ENCODE results near the gene GALNT18.

The GALNT18 gene

GRCh38 chr11:11441516-11441915 lies 180.3 kb downstream of the GALNT18 start:
- no peak for DNase-seq (ENCODE audit: low read depth in 1 of 2, low spot score in 1 of 2)

DNA sequence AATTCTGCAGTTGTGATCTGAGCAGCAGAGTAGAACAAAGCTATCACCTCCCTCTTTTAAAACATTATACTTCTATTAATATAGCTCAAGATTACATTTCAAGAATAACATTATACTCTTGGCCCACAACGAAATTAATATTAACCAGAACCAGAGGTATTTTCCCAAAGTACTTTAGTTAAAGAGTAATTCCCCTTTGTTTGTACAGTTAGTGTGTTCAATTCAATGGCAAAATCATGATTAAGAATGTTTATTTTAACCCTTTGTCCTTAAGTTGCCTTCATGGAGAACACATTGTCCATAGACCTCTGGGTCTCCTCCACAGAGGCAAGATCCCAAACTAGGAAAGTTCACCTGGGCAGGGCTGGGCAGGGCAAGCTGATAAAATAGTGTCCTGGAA lies 180.7 kb downstream of the GALNT18 start:
- DNase-seq (ENCODE audit: low read depth in 1 of 2, low spot score in 1 of 2): no peak

DNA sequence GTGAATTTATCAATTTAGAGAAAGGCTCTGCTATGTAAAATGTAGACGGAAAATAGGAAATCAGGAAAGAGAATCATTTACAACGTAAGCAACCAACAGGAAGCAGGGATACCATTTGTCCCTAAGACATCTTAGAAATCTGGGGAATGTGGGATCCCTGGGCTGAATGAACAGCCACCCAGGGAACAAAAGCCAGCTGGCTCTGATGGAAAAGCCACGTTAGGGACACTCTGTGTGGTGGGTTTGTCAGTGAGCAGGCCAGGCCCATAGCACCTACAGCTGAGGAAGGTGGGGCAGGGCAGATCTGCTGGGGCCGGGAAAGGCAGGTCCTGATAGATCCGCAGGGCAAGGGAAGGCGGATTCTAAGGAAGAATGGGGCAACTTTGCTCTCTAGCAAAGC lies 181.7 kb downstream of the GALNT18 start:
- no peak for DNase-seq (ENCODE audit: low read depth in 1 of 2, low spot score in 1 of 2)

DNA sequence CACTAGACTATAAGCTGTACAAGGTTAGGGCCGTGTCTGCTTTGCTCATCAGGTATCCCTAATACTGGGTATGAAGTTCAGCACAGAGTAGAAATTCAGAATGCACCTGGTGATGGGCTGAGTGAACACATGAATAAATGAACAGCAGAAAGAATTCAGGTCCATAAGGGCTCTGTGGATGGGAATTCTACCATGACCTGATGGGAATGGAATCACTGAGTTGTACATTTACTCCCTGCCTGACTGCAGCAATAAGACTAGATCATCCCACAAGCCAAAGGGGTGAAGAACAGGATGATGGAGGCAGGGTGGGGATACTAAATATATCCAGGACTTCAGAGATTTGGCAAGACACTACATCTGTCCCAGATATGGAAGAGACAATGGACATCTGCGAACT lies 182.2 kb downstream of the GALNT18 start:
- DNase-seq (ENCODE audit: low read depth in 1 of 2, low spot score in 1 of 2): no peak

GRCh38 chr11:11436715-11437313 lies 185.0 kb downstream of the GALNT18 start:
- no peak for DNase-seq (ENCODE audit: low read depth in 1 of 2, low spot score in 1 of 2)

- no peak for DNase-seq (ENCODE audit: low read depth in 1 of 2, low spot score in 1 of 2)
Observed at GRCh38 chr11:11435635-11436034, 186.2 kb downstream of the GALNT18 start.

GRCh38 chr11:11433960-11434359 lies 187.8 kb downstream of the GALNT18 start:
- no peak for DNase-seq (ENCODE audit: low read depth in 1 of 2, low spot score in 1 of 2)

DNA sequence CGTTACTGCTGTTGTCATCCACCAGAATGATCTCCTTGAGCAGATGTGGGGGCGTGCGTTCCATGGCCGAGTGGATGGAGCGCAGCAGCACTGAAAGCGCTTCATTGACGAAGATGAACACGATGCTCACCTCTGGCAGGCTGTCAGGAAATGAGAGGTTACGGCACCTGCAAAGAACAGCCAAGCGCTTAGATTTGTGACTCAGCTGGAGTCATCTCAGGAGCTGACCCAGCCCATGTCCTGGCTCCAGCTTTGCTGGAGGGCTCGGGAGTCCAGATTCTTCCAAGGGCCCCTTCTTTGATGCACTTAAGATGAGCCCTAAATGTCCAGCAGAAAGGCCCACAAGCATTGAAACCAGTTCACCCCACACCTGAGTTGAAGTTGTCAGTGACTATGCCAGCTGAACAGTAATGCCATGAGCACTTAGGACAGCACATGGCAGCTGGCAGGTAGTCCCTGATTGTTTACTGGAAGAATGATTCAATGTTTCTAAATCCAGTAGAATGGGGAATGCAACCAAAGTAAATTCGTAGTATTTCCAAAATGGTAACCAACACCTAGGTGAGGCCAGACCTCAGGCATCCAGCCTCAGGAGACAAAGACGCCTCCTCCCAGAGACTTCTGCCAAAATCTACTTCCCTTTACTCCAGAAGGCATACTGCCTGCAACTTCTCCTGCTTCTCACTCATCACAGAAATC lies 189.0 kb downstream of the GALNT18 start:
- DNase-seq (ENCODE audit: low read depth in 1 of 2, low spot score in 1 of 2): no peak

DNA sequence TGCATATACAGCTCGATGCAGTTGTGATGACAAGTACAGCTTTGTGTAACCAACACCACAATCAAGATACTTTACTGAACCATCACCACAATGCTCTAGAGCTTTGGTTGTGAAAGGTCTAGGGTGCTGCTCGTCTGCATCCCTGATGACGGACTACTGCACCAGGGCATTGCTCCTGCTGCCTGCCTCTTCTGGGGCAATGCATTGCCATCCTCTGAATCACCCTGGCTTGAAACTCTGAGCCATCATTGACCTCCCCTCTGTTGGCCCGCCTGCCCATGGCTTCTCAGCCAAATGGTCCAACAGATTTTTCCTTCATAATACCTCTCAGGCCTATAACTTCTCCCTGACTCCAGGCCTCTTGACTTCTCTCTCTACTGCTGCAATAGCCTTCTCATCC lies 191.4 kb downstream of the GALNT18 start:
- DNase-seq (ENCODE audit: low read depth in 1 of 2, low spot score in 1 of 2): no peak

- no peak for DNase-seq (ENCODE audit: low read depth in 1 of 2, low spot score in 1 of 2)
Observed at GRCh38 chr11:11428714-11429113, 193.1 kb downstream of the GALNT18 start.

- no peak for DNase-seq (ENCODE audit: low read depth in 1 of 2, low spot score in 1 of 2)
Observed at GRCh38 chr11:11427542-11427941, 194.3 kb downstream of the GALNT18 start.

GRCh38 chr11:11427140-11427539 lies 194.7 kb downstream of the GALNT18 start:
- no peak for DNase-seq (ENCODE audit: low read depth in 1 of 2, low spot score in 1 of 2)

- no peak for DNase-seq (ENCODE audit: low read depth in 1 of 2, low spot score in 1 of 2)
Observed at GRCh38 chr11:11426226-11426952, 195.4 kb downstream of the GALNT18 start.

GRCh38 chr11:11425806-11426205 lies 196.0 kb downstream of the GALNT18 start:
- DNase-seq (ENCODE audit: low read depth in 1 of 2, low spot score in 1 of 2): no peak

GRCh38 chr11:11424688-11425087 lies 197.1 kb downstream of the GALNT18 start:
- DNase-seq (ENCODE audit: low read depth in 1 of 2, low spot score in 1 of 2): no peak

DNA sequence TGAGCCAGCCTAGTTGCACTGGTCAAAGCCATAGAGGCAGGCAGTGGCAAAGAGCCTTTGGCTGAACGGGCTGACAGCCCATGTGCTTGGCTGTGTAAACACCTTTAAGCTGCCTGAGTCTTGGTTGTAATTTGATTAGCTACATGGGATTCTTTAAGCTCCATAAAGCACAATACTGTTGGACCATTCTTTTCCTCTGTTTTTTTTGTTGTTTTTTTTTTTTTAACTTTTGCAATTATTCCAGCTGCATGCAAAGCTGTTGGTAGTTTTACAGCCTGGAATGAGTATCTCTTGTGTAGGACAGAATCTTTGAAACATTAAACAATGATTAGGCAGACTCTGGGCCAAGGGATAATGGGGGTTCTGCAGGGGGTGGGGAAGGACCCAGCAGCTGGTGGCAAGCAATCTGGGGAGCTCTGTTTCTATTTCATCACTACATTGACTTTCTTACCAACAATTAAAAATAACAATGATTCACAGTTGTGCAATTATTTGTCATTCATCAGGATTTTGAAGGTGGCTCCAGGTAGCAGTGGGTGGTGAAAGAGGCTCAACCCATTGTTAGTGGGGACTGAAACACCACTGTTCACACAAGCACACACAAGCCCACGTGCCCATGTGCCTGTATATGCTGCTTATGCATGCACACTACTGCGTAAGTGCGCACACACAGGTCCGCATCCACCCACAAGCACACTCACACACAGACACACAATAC lies 199.2 kb downstream of the GALNT18 start:
- no peak for DNase-seq (ENCODE audit: low read depth in 1 of 2, low spot score in 1 of 2)

- no peak for DNase-seq (ENCODE audit: low read depth in 1 of 2, low spot score in 1 of 2)
Observed at GRCh38 chr11:11421509-11421908, 200.3 kb downstream of the GALNT18 start.

DNA sequence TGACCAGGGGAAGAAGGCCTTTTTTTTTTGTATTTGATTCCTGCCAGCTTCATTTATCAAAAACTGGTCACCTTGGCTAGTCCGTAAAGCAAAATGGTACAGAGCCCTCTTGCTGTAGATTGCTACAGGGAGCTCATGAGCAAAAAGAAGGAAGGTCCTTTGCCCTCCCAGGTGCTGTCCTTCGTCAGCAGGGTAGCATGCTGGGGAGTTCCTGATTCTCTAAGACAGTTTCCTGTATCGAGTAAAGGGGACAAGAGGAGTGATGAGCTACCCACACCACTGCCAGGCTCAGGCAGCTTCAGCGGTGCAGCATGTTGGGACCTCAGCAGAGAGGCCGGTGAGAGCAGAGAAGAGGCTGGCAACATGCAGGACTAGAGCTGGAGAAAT lies 200.9 kb downstream of the GALNT18 start:
- no peak for DNase-seq (ENCODE audit: low read depth in 1 of 2, low spot score in 1 of 2)

- no peak for DNase-seq (ENCODE audit: low read depth in 1 of 2, low spot score in 1 of 2)
Observed at GRCh38 chr11:11420191-11420898, 201.5 kb downstream of the GALNT18 start.

GRCh38 chr11:11419747-11420146 lies 202.1 kb downstream of the GALNT18 start:
- DNase-seq (ENCODE audit: low read depth in 1 of 2, low spot score in 1 of 2): no peak

DNA sequence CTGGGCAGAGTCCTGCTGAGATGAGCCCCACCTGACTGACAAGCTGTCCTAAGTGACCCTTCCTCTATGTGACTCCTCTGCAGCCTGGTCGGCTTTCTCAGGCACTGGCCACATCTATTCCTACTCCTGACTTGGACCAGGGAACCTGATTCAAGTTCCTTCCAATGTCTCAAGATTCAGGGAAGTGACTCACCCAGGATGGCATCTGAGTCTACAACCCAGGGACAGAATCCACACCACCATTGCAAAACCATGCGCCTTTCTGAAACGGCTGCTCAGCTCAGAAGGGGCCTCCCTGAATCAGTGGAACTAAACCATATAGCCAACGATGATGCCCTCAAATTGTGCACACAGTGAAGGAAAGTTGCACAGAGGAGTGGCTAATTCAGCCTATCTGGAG lies 204.9 kb downstream of the GALNT18 start:
- DNase-seq (ENCODE audit: low read depth in 1 of 2, low spot score in 1 of 2): no peak

Data from activated CD4-positive, alpha-beta T cell treated with anti-CD3 and anti-CD28 coated beads, Interleukin-2, amount 50 U/mL, for 24 hours (primary cell).